HepG2 (cell line): ENCODE data around the gene RASGRF1. TPM values are rescaled to one million over a fixed set of nuclear protein-coding genes. Genes with fewer than 3 reads are reported as not detected.
A peak's percentile ranks its signal among the peaks of the same experiment; 100 is the strongest.

ENCODE experiments used
- ATRX ChIP-seq: sonication (generic); formaldehyde crosslinking; IDR thresholded peaks from 2 replicates; pipeline ENCODE4 v1.4.0; 2020; ENCODE audit warnings: missing genetic modification reagents, borderline replicate concordance
- HDAC2 ChIP-seq: sonication (generic); formaldehyde crosslinking; IDR thresholded peaks from 2 replicates; pipeline ENCODE4 v1.4.0; 2020; ENCODE audit warnings: missing genetic modification reagents
- HOXA3 ChIP-seq: sonication (generic); formaldehyde crosslinking; IDR thresholded peaks from 2 replicates; pipeline ENCODE4 v1.5.0; 2020; ENCODE audit warnings: missing genetic modification reagents
- HOXA7 ChIP-seq: sonication (generic); formaldehyde crosslinking; IDR thresholded peaks from 2 replicates; pipeline ENCODE4 v1.8.1; 2022; ENCODE audit warnings: mild to moderate bottlenecking, missing genetic modification reagents, moderate library complexity
- JUN ChIP-seq: sonication (generic); formaldehyde crosslinking; IDR thresholded peaks from 2 replicates; pipeline ENCODE4 v1.4.0; 2020; ENCODE audit warnings: mild to moderate bottlenecking, missing genetic modification reagents
- KLF12 ChIP-seq: sonication (generic); formaldehyde crosslinking; IDR thresholded peaks from 2 replicates; pipeline ENCODE4 v1.4.0; 2020; ENCODE audit warnings: missing genetic modification reagents, borderline replicate concordance
- MEF2D ChIP-seq: sonication (generic); formaldehyde crosslinking; IDR thresholded peaks from 2 replicates; pipeline ENCODE4 v1.5.1; 2020; ENCODE audit warnings: mild to moderate bottlenecking, missing genetic modification reagents
- NAIF1 ChIP-seq: sonication (generic); formaldehyde crosslinking; IDR thresholded peaks from 2 replicates; pipeline ENCODE4 v1.5.0; 2020; ENCODE audit warnings: mild to moderate bottlenecking, missing genetic modification reagents, borderline replicate concordance
- NFE2L2 ChIP-seq: fragments of 150-350 bp; IDR thresholded peaks from 2 replicates; pipeline ENCODE4 v1.6.1; 2014; ENCODE audit warnings: low read length
- RARG ChIP-seq: sonication (generic); formaldehyde crosslinking; IDR thresholded peaks from 2 replicates; pipeline ENCODE4 v1.4.0; 2020; ENCODE audit warnings: low read depth, mild to moderate bottlenecking, missing genetic modification reagents
- REL ChIP-seq: sonication (generic); formaldehyde crosslinking; conservative IDR thresholded peaks from 2 replicates; pipeline ENCODE4 v1.8.0; 2022; ENCODE audit warnings: mild to moderate bottlenecking, missing genetic modification reagents, moderate library complexity
- RERE ChIP-seq: IDR thresholded peaks from 2 replicates; pipeline ENCODE4 v1.6.1; 2016; ENCODE audit warnings: low read depth, missing genetic modification reagents, missing compliant biosample characterization
- ZBTB8A ChIP-seq: sonication (generic); formaldehyde crosslinking; IDR thresholded peaks from 2 replicates; pipeline ENCODE4 v1.4.0; 2020; ENCODE audit warnings: mild to moderate bottlenecking, low read depth, missing genetic modification reagents, borderline replicate concordance
- ZFAT ChIP-seq: sonication (generic); formaldehyde crosslinking; conservative IDR thresholded peaks from 2 replicates; pipeline ENCODE4 v1.8.1; 2023; ENCODE audit warnings: missing genetic modification reagents, inconsistent platforms
- ZNF232 ChIP-seq: sonication (generic); formaldehyde crosslinking; IDR thresholded peaks from 2 replicates; pipeline ENCODE4 v1.4.0; 2020; ENCODE audit warnings: missing genetic modification reagents, borderline replicate concordance
- ZNF337 ChIP-seq: sonication (generic); formaldehyde crosslinking; IDR thresholded peaks from 2 replicates; pipeline ENCODE4 v1.5.1; 2020; ENCODE audit warnings: missing genetic modification reagents, low read depth, mild to moderate bottlenecking, borderline replicate concordance
- ZNF354B ChIP-seq: sonication (generic); formaldehyde crosslinking; IDR thresholded peaks from 2 replicates; pipeline ENCODE4 v1.8.0; 2022; ENCODE audit warnings: mild to moderate bottlenecking, missing genetic modification reagents
- ZNF605 ChIP-seq: sonication (generic); formaldehyde crosslinking; IDR thresholded peaks from 2 replicates; pipeline ENCODE4 v1.8.0; 2022; ENCODE audit warnings: mild to moderate bottlenecking, missing genetic modification reagents
- ZSCAN20 ChIP-seq: sonication (generic); formaldehyde crosslinking; IDR thresholded peaks from 2 replicates; pipeline ENCODE4 v1.4.0; 2020; ENCODE audit warnings: missing genetic modification reagents, mild to moderate bottlenecking, borderline replicate concordance
- polyA plus RNA-seq, 8 experiments: library from polyadenylated mRNA; depleted of rRNA in 3 of 8; stranded (reverse) in 7 of 8; unstranded in 1 of 8; fragments of >200 nt; fragmentation: Illumina TruSeq in 4 of 8; extraction: Trizol in 4 of 8; gene quantifications; 2 replicates each; pipeline versions ENCODE4 v1.2.1 to v1.2.3, GENCODE V29; 2011 to 2016; ENCODE audit warnings: low read depth in 4 of 8, missing spikeins in 1 of 8, mixed read lengths in 1 of 8; ENCODE audit not compliant: insufficient read depth in 1 of 8
- total RNA-seq, 5 experiments: library from RNA; depleted of rRNA; stranded (reverse); fragments of >200 nt; fragmentation: Illumina TruSeq; extraction: Trizol; gene quantifications; 2 replicates each; pipeline ENCODE4 v1.2.3, GENCODE V29; 2016; ENCODE audit warnings: low read depth in 1 of 5
- TF ChIP-seq, protein P1 (sequence below): sonication (generic); formaldehyde crosslinking; IDR thresholded peaks from 2 replicates; pipeline ENCODE4 v1.4.0; 2020; ENCODE audit warnings: missing genetic modification reagents, mild to moderate bottlenecking, borderline replicate concordance
- TF ChIP-seq, protein P2 (sequence below): sonication (generic); formaldehyde crosslinking; IDR thresholded peaks from 2 replicates; pipeline ENCODE4 v1.5.1; 2020; ENCODE audit warnings: mild to moderate bottlenecking, missing genetic modification reagents

The RASGRF1 gene
- total and polyA plus RNA-seq, 2 of the 13 experiments (the other 11 are each of a cell fraction or from before 2014, with no cell fraction given), result 0.55 to 3.0 TPM

- peak; percentile 89 for TF ChIP-seq RERE
- TF ChIP-seq ZNF354B, result no peak
- TF ChIP-seq RARG (CRISPR knock-in tag), result no peak
- TF ChIP-seq HDAC2, result peak; percentile 99
- TF ChIP-seq REL (CRISPR knock-in tag), result no peak
- no peak for TF ChIP-seq ZNF337 (CRISPR knock-in tag)
- TF ChIP-seq ZSCAN20 (CRISPR knock-in tag), result peak; percentile 88; the same call in 1 of the 2 replicates
- no peak for TF ChIP-seq HOXA7 (CRISPR knock-in tag)
- peak; percentile 96 for TF ChIP-seq MEF2D (CRISPR knock-in tag)
- peak; percentile 44; the same call in 1 of the 2 replicates for TF ChIP-seq JUN (CRISPR knock-in tag)
- peak; percentile 73; the same call in 1 of the 2 replicates for TF ChIP-seq NAIF1 (CRISPR knock-in tag)
- peak; percentile 93; the same call in 1 of the 2 replicates for TF ChIP-seq HOXA3
- peak; percentile 89; the same call in 1 of the 2 replicates for TF ChIP-seq ZNF232
- TF ChIP-seq NFE2L2, result no peak
- TF ChIP-seq KLF12 (CRISPR knock-in tag), result peak; percentile 61; the same call in 1 of the 2 replicates
- TF ChIP-seq, protein P1, sequence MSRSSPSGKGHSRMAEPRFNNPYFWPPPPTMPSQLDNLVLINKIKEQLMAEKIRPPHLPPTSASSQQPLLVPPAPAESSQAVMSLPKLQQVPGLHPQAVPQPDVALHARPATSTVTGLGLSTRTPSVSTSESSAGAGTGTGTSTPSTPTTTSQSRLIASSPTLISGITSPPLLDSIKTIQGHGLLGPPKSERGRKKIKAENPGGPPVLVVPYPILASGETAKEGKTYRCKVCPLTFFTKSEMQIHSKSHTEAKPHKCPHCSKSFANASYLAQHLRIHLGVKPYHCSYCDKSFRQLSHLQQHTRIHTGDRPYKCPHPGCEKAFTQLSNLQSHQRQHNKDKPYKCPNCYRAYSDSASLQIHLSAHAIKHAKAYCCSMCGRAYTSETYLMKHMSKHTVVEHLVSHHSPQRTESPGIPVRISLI, result peak; percentile 68
- TF ChIP-seq ATRX, result no peak
- no peak for TF ChIP-seq ZFAT
- peak; percentile 93 for TF ChIP-seq ZNF605 (CRISPR knock-in tag)
- TF ChIP-seq ZBTB8A, result no peak
- TF ChIP-seq, protein P2, sequence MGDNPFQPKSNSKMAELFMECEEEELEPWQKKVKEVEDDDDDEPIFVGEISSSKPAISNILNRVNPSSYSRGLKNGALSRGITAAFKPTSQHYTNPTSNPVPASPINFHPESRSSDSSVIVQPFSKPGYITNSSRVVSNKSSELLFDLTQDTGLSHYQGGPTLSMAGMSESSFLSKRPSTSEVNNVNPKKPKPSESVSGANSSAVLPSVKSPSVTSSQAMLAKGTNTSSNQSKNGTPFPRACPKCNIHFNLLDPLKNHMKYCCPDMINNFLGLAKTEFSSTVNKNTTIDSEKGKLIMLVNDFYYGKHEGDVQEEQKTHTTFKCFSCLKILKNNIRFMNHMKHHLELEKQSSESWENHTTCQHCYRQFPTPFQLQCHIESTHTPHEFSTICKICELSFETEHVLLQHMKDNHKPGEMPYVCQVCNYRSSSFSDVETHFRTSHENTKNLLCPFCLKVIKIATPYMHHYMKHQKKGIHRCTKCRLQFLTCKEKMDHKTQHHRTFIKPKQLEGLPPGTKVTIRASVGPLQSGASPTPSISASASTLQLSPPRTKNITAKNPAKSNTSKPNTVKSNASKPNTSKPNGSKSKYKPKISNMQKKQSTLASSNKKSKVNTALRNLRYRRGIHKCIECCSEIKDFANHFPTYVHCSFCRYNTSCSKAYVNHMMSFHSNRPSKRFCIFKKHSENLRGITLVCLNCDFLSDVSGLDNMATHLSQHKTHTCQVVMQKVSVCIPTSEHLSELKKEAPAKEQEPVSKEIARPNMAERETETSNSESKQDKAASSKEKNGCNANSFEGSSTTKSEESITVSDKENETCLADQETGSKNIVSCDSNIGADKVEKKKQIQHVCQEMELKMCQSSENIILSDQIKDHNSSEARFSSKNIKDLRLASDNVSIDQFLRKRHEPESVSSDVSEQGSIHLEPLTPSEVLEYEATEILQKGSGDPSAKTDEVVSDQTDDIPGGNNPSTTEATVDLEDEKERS (CRISPR knock-in tag), result peak; percentile 93
Observed at GRCh38 chr15:78993931-78994530, 96.5 kb downstream of the RASGRF1 start (continued).
